GM18526 (cell line): ENCODE data around the gene AMOTL2.

Source experiments
- POLR2A ChIP-seq: IDR thresholded peaks from 3 replicates; pipeline ENCODE4 v1.6.1; 2011; ENCODE audit not compliant: insufficient read length; ENCODE audit errors: extremely low read depth

AMOTL2 gene

DNA sequence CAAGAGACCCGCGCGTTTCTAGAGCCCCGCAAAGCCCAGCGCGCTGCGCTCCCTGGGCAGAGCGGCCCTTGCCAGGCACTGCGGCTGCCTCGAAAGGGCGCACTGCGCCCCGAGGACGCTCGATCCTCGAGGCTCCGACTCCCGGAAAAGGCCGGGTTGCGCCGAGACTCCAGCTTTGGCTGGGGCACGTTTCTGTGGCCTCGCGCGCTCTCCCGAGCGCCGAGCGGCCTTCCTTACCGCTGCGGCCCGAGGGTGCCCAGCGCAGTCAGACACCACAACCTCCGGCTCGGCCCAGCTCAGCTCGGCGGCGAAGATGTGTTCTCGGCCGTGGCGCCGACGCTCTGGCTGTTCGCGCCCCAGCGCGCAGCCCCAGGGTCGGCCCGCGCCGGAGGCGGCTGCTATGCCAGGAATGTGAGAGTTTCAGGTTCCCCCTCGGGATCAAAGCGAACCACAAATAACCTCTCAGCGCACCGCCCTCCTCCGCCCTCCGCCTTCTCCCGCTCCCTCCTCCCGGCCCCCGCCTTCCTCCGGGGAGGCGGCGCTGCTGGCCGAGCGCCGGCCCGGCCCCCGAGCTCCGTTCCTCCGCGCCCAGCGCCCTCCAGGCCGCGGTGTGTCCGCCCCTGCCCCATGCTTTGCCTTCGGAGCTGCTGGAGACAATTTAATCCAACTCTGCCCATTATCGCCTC is at the start of gene AMOTL2:
TSS of gene AMOTL2 (minus strand) at position 343 of the 686 bp plus-strand sequence. CDS start 3,014 bp downstream, outside the sequence.
- no peak for TF ChIP-seq POLR2A

DNA sequence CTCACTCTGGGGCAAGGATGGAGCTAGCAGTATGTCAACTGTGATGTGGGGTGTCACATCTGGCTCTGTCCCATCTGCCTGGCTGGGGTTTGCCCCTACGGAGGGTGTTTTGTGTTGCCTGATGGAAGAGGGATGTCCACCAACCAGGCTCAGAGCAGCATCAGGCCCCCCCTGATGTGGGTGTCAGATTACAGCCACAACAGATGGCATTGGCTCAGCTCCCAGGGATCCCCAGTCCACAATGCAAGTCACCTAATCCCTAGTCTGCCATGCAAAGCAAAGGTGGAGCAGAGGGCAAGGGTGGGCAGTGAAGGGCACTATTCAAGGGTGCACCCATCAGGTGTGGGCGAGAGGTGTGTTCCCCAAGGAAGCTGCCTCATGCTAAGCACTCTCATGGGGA is 48.9 kb upstream of the AMOTL2 start:
- TF ChIP-seq POLR2A: no peak

GRCh38 chr3:134419960-134420321 is 45.7 kb upstream of the AMOTL2 start:
- no peak for TF ChIP-seq POLR2A

DNA sequence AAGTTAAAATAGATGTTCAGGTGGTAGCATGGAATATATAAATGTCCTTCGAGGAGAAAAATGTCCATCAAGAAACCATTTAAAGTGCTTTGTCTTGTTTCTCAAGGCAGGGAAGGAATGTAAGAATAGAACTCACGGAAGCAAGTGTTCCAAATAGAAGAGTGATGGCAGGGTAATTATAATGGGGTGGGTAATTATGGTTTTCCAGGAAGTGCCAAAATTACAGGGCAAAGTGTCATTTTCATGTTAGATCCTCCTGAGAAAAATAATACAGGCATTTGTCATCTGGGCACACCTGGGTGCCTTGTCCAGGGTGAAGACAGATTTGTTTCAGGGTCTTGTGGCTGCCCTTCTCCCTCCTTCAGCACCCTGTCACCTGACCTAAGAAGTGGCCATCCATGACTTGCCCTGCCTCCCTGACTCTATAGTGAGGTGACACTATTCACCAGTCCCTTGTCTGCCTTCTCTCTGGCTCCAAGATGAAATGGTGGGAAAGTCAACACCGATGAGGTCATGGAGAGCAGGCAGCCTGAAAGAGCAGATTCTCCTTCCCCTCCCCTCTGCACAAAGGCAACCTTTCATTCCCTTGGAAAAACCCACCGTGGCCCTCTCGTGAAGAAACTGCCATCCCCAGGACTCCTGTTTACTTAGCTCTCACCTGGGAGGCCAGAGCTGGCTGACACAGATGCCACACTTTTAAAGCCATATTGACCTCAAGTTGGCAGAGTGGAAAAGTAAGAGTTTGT is 45.1 kb upstream of the AMOTL2 start:
- TF ChIP-seq POLR2A: no peak

DNA sequence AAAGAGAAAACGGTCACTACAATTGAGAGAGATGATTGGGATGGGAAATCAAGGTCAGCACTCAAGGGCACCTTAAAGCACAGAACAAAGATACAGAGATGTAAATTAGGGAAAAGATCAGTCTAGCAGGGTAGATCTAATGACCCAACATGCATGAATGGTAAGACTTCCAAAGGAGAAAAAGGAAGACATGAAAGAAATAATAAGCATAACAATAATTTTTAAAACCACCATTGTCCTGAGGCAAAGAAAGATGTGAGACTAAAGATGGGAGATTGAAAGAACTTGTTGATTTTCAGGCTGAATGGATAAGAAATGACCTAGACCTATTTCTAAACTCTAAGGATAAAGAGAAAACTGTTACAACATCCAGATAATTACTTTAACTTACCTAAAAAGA is 34.8 kb upstream of the AMOTL2 start:
- no peak for TF ChIP-seq POLR2A

- TF ChIP-seq POLR2A: no peak
Measured at GRCh38 chr3:134407239-134407625, 33.0 kb upstream of the AMOTL2 start.

DNA sequence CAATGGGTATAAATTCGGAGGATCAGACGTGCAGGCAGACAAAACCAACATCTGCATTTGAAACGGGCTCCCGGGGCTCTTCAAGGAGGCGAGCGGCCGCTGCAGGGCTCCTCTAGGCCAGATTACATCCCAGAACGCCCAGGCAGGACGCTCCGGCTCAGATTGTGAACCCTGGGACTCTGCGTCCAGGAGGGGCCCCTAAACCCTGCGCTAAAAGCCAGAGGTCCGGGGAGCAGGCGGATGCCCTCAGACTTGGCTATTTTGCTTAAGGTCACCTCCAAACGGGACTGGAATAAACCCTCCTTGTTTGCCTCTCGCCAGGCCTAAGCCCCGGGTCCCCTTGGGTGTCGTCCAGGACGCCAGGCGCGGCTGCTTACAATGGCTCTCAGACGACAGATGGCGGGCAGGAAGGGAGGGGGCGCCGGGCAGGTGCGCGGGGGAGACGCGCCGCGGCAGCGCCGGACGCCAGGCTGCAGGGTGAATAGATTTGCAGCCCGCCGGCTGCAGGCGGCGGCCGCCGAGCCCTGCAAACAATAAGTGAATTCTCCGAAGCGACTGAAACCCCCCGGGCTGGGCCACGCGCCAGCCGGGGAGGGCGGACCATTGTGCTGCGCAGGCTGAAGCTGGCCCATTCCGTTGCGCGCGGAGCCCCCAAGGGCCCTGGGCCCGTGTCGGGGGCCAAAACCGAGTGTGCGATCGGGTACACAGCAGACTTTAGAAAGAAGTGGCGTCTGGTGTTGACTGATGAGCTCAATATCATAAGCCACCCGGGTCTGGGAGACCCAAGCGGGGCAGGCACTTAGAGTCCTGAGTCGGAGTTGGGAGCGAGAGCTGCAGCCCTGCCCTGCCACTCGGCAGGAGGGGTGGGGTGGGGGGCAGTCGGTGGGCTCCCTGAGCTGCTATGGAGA is 32.3 kb upstream of the AMOTL2 start:
- TF ChIP-seq POLR2A: no peak

GRCh38 chr3:134404366-134404885 is 30.2 kb upstream of the AMOTL2 start:
- TF ChIP-seq POLR2A: no peak

DNA sequence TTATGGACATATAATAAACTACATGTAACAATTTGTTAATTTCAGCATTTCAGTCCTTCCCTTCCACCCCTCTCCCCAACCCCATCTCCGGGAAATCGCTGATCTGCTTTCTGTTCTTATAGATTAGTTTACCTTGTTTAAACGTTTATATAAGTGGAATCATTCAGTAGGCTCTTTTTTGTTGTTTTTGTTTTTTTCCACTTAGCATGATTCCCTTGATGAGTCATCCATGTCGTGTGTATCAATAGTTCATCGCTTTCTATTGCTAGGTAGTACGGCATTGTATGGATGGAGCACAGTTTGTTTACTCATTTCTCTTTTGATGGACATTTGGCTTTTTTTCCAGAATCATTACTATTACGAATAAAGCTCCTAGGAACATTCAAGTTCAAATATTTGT is 23.5 kb upstream of the AMOTL2 start:
- TF ChIP-seq POLR2A: no peak

GRCh38 chr3:134395103-134395502 is 20.9 kb upstream of the AMOTL2 start:
- TF ChIP-seq POLR2A: no peak

GRCh38 chr3:134394380-134394779 is 20.1 kb upstream of the AMOTL2 start:
- no peak for TF ChIP-seq POLR2A

DNA sequence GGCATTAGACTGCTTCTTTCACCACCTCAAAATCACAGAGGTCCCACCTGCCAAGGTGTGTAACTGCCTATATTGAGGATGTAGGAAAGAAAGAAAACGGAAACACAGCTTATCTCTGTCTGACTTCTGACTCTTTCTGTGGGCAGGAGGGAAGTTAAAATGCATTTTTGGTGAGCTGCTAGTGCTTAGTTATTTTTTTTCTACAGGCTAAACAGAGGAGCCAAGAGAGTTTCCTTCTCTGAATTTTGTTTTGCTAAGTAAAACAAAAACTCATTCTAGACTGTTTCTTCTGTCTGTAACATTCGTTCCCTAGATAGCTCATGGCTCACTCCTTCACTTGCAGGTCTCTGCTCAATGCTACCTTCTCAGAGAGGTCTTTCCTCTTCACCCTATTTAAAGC is 18.8 kb upstream of the AMOTL2 start:
- TF ChIP-seq POLR2A: no peak

DNA sequence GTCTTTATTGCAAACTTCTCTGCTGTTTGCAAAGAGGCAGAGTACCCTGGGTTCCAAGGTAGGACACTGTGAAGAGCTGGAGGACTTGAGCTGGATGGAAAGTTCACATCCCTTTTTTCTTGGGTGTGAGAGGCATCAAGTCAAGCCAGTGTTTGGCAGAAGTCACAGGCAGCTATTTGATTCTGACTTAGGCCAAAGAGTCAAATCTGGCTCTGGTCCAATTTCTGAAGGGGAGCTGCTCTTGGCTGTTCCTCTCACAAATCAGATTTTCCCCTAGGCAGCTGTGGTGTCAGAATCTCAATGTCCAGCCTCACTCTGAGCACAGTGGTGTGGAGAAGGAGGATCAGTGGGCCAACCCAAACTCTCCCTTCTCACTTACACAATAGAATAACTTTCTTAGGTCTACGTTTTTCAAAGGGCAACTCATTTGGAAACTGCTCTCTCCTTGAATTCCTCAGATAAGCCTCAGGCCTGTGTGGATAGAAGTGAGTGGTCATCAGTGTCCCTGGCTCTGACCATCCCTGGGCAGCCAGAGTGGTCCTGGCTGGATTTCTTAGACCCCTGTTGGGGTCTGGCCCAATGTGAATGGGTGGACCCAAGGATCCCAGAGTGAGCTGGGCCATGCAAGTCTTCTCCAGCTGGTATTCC is 18.2 kb upstream of the AMOTL2 start:
- no peak for TF ChIP-seq POLR2A

DNA sequence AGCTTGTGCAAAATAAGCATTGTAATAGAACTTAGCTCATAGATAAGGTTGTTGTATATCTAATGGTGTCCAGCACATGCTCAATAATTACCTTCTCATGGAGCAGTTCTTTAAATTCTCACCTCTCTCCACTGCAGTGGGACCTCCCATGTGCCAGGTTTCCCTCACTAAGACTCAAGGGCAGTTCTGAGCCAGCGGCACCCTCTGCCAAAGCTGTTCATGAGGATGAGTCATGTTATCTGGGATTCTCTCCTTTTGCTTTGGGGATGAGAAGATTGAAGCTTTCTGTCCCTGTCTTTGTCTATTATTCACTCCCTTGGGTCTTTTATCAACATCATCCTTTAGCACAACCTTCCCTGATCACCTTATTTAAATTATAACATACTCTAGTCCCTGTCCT is 15.6 kb upstream of the AMOTL2 start:
- TF ChIP-seq POLR2A: no peak
